ENCODE data around the gene FAR1.

The FAR1 gene

DNA sequence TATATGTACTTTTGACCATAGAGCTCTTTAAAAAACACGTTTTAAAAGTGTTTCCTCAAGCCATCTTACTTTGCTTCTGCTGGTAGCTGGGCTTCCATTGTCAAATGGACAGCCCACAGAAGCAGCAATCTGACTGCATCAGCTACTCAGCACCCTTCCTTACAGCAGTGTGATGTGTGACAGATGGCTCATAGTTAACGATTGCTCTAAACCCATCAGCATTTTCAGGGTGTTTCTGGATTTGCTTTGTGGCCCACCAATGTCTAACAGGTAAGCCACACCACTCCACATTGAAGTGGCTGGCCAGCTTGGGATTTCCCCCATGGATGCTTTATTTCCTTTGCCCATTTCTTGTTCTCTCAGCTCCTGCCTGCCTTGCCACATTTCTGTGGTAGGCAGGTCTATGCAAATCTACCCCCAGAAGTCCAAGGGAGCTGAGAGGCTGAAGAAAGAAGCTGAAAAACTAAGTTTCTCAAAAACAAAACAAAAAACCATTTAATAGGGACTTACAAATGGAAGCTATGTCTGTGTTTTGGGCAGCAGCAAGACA, 7.3 kb upstream of the FAR1 start:
- in situ Hi-C loops (cut with HindIII; ENCODE audit: low pct_unique_long_range_greater_than_20kb, low sequenced_read_pairs): no loop called here
- no peak for DNase-seq (ENCODE audit: low read depth in 1 of 2, low spot score in 1 of 2)
- no peak for TF ChIP-seq JUND (IDR thresholded peaks at IDR 0.05; ENCODE audit: low read depth)

- TF ChIP-seq JUND (IDR thresholded peaks at IDR 0.05; ENCODE audit: low read depth): no peak
- in situ Hi-C loops (cut with HindIII; ENCODE audit: low pct_unique_long_range_greater_than_20kb, low sequenced_read_pairs): no loop called here
- no peak for DNase-seq (ENCODE audit: low read depth in 1 of 2, low spot score in 1 of 2)
Observed at GRCh38 chr11:13663631-13664071, 4.8 kb upstream of the FAR1 start.

DNA sequence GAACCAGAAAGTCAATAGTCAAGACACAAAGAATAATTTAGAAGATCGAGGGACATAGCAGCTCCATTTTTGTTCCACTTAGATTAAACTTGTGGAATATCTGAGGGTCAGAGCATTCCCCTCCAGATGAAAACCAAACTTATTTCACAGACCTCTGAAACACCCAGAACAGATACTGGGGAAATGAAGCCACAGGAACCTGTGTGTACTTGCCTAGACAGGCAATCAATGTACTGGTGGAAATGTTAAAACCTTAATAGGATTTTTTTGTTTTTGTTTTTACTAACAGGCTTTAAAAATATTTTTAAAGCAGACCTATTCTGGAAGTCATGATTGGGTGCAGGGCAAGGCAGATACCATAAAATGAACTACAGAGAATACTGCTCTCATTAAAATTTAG, 4.1 kb upstream of the FAR1 start:
- in situ Hi-C loops (cut with HindIII; ENCODE audit: low pct_unique_long_range_greater_than_20kb, low sequenced_read_pairs): no loop called here
- no peak for TF ChIP-seq JUND (IDR thresholded peaks at IDR 0.05; ENCODE audit: low read depth)

GRCh38 chr11:13666708-13667107, 1.8 kb upstream of the FAR1 start:
- in situ Hi-C loops (cut with HindIII; ENCODE audit: low pct_unique_long_range_greater_than_20kb, low sequenced_read_pairs): no loop called here
- TF ChIP-seq JUND (IDR thresholded peaks at IDR 0.05; ENCODE audit: low read depth): no peak
- no peak for DNase-seq (ENCODE audit: low read depth in 1 of 2, low spot score in 1 of 2)

More for the DNA sequence above, 4.1 kb upstream of the FAR1 start:
- no peak for DNase-seq (ENCODE audit: low read depth in 1 of 2, low spot score in 1 of 2)

DNA sequence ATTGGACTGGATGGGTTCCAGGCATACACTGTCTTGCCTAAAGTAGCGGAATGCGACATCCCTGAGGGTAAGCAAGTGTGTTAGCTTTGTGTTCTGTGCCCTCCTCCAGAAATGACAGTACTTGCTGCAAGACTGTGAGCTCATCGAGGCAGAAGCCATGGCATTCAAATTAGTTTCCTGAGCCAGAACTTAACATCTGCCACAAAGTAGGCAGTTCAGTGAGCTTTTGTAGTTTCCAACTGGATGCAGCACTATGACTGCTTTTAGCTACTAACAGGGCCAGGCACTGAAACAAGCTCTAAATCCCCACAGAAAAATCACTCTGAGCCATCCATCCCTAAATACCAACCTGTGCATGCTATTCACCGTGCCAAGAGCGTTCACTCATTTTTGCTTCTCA, 1.2 kb upstream of the FAR1 start:
- in situ Hi-C loops (cut with HindIII; ENCODE audit: low pct_unique_long_range_greater_than_20kb, low sequenced_read_pairs): no loop called here
- peak in 1 of 2 experiments; percentile 18 for DNase-seq (ENCODE audit: low read depth in 1 of 2, low spot score in 1 of 2)
- TF ChIP-seq JUND (IDR thresholded peaks at IDR 0.05; ENCODE audit: low read depth): no peak

- in situ Hi-C loops (cut with HindIII; ENCODE audit: low pct_unique_long_range_greater_than_20kb, low sequenced_read_pairs): no loop called here
- DNase-seq (ENCODE audit: low read depth in 1 of 2, low spot score in 1 of 2): no peak
- TF ChIP-seq JUND (IDR thresholded peaks at IDR 0.05; ENCODE audit: low read depth): no peak
Observed at GRCh38 chr11:13667795-13668101, 720 bp upstream of the FAR1 start.

GRCh38 chr11:13668957-13669521, 571 bp downstream of the FAR1 start:
- peak in 1 of 2 experiments; percentile 25 for DNase-seq (ENCODE audit: low read depth in 1 of 2, low spot score in 1 of 2)
- TF ChIP-seq JUND (IDR thresholded peaks at IDR 0.05; ENCODE audit: low read depth): no peak
- in situ Hi-C loops (cut with HindIII; ENCODE audit: low pct_unique_long_range_greater_than_20kb, low sequenced_read_pairs): no loop called here

GRCh38 chr11:13669544-13670488, 1.3 kb downstream of the FAR1 start:
- no peak for TF ChIP-seq JUND (IDR thresholded peaks at IDR 0.05; ENCODE audit: low read depth)
- no peak for DNase-seq (ENCODE audit: low read depth in 1 of 2, low spot score in 1 of 2)
- in situ Hi-C loops (cut with HindIII; ENCODE audit: low pct_unique_long_range_greater_than_20kb, low sequenced_read_pairs): no loop called here

DNA sequence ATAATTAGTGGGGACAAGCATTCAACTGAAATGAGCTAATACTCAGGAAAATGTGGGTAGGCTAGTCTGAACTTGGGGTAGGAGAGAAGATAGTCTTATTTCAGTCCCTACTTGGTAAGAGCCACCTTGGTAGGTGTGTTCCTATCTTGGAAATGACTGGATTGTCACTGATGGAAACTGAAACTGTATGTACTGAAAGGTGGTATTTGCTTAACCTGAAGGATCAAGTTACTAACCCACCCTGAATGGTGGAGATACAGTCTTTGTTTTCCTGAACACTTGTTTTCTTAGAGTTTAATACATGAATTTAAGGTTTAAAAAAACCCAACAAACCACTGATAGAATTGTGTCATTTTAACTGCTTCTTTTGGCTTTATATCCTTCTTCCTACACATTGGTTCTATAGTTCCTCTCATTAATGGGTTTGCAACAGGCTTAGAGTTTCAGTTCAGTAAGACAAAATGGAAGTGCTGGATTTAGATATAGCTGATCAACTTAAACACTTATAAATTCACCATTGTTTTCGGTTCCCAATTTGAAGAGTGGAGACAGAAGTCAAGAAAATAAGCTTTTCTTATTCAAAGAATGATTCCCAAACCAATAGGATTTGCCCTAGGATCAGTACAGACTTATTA, 4.2 kb downstream of the FAR1 start:
- no peak for DNase-seq (ENCODE audit: low read depth in 1 of 2, low spot score in 1 of 2)
- in situ Hi-C loops (cut with HindIII; ENCODE audit: low pct_unique_long_range_greater_than_20kb, low sequenced_read_pairs): no loop called here
- TF ChIP-seq JUND (IDR thresholded peaks at IDR 0.05; ENCODE audit: low read depth): no peak

GRCh38 chr11:13674799-13675509, 6.5 kb downstream of the FAR1 start:
- no peak for DNase-seq (ENCODE audit: low read depth in 1 of 2, low spot score in 1 of 2)
- in situ Hi-C loops (cut with HindIII; ENCODE audit: low pct_unique_long_range_greater_than_20kb, low sequenced_read_pairs): no loop called here
- TF ChIP-seq JUND (IDR thresholded peaks at IDR 0.05; ENCODE audit: low read depth): no peak

DNA sequence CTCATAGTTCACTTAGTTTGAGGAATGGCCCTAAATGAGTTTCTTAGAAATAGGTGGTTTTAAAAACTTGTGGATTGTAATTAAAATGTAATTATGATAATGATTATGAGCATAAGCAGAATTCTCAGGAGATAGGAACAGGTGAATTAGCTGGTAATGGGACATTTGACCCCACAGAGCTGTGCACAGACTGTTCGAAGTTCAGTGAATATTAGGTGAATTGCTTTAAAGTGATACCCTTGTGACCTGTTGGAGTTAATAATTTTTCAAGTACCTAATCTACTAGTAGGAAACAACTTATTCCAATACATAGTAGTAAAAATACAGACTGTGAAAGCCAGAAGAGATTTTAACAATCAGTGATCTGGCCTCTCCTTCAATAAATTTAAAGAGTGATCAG, 8.1 kb downstream of the FAR1 start:
- TF ChIP-seq JUND (IDR thresholded peaks at IDR 0.05; ENCODE audit: low read depth): no peak
- in situ Hi-C loops (cut with HindIII; ENCODE audit: low pct_unique_long_range_greater_than_20kb, low sequenced_read_pairs): no loop called here
- no peak for DNase-seq (ENCODE audit: low read depth in 1 of 2, low spot score in 1 of 2)

DNA sequence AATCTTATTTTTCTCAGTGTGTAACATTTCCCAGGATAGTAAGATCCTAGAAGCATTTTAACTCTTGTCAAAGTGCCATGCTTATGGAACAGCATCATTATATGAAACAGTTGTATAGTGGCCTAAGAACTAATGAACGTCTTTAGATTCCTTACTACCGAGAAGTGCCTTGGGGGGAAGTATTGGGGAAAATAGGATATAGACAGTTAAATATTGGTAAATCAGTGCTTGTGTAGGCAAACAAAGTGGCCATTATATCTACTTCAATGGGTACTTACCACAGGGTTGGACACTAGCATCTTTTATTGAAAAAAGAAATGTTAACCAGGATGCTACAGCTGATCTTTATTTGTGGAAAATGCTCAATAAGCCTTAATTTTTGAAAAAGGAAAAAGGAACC, 11.3 kb downstream of the FAR1 start:
- TF ChIP-seq JUND (IDR thresholded peaks at IDR 0.05; ENCODE audit: low read depth): no peak
- in situ Hi-C loops (cut with HindIII; ENCODE audit: low pct_unique_long_range_greater_than_20kb, low sequenced_read_pairs): no loop called here
- no peak for DNase-seq (ENCODE audit: low read depth in 1 of 2, low spot score in 1 of 2)
